HG02798 (cell line): ENCODE measurements around the gene EGLN2.
A peak's percentile ranks its signal among the peaks of the same experiment; 100 is the strongest.
"Not testable (repeated sequence)": the region's sequence is repeated elsewhere in the genome, so short reads cannot be mapped to it uniquely, and the experiment has no call there.

Experiments used
- ATAC-seq: cut with Tn5 transposase; IDR thresholded peaks from one replicate; pipeline ENCODE4 v1.9.1; 2021; ENCODE audit warnings: mild to moderate bottlenecking; ENCODE audit not compliant: unreplicated experiment, poor library complexity

EGLN2 gene

DNA sequence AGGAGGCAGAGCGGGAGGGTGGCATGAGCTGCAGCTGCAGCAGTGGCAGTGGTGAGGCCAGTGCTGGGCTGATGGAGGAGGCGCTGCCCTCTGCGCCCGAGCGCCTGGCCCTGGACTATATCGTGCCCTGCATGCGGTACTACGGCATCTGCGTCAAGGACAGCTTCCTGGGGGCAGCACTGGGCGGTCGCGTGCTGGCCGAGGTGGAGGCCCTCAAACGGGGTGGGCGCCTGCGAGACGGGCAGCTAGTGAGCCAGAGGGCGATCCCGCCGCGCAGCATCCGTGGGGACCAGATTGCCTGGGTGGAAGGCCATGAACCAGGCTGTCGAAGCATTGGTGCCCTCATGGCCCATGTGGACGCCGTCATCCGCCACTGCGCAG is 2.0 kb downstream of the EGLN2 start:
- no peak for ATAC-seq

DNA sequence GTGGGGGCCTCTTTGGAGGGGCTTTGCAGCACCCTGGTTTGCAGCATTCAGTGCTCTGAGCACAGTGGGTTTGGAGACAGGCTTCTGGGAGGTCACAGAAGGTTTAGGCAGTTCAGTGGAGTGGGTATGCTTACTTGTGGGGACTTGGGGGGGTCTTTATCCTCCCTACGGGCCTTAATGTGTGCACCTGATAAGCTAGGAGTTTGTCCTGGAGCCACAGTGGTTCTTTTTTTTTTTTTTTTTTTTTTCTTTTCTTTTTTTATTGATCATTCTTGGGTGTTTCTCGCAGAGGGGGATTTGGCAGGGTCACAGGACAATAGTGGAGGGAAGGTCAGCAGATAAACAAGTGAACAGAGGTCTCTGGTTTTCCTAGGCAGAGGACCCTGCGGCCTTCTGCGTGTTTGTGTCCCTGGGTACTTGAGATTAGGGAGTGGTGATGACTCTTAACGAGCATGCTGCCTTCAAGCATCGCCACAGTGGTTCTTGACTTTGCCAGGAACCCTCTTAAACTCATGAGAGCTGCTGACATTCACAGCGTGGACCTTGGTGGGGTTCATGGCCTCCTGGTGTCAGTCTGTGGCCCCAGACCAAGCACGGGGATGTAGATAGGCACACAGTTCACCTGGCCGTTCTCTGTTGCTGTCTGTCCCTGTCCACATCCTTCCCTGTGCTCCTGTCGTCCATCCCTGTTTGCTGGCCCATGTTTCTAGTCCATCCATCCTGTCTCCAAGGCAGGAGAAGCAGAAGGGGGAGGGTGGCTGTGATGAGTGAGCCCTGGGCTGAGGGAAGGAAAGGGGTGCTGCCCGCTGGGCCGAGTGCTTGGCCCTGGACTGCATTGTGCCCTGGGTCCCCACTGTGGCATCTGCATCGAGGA is 2.7 kb downstream of the EGLN2 start:
- no peak for ATAC-seq

DNA sequence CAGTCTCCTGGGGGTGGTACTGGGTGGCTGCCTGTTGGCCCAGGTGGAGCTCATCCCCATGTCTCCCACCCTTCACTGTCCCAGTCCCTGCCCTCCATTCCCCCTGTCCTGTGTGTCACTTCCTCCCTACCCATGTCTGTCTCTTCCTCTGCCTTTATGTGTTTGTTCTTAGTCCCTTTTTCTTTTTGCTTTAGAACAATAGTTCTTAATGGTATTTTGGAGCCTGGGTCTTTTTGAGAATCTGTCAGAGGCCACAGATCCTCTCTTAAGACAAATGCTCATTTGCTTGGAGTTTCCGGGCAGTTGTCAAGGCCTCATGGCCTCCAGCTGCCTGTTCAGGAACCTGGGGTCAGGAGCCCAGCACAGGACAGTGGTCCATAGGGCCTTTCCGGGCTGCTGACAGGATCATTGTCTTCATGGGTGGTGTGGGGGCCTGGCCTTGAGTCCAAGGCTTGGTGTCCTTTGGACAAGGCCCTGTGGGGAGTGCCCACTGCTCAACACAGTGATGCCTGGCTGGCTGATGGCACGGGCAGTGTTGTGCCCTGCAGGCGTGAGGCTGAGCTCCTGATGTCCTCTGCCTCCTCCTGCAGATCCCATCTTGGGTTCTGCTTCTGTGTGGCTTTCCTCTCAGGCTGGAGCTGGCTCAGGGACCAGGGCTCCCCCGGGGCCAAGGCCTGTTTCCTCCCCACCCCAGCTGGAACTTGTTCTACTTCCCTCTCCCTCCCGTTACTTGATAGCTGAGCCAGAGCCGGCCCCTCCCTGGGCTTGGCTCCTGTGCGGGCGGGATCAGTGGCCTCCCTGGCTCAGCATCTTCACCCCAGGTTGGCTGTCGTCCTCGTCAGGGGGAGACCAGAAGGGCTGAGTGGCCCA is 3.5 kb downstream of the EGLN2 start:
- ATAC-seq = no peak

DNA sequence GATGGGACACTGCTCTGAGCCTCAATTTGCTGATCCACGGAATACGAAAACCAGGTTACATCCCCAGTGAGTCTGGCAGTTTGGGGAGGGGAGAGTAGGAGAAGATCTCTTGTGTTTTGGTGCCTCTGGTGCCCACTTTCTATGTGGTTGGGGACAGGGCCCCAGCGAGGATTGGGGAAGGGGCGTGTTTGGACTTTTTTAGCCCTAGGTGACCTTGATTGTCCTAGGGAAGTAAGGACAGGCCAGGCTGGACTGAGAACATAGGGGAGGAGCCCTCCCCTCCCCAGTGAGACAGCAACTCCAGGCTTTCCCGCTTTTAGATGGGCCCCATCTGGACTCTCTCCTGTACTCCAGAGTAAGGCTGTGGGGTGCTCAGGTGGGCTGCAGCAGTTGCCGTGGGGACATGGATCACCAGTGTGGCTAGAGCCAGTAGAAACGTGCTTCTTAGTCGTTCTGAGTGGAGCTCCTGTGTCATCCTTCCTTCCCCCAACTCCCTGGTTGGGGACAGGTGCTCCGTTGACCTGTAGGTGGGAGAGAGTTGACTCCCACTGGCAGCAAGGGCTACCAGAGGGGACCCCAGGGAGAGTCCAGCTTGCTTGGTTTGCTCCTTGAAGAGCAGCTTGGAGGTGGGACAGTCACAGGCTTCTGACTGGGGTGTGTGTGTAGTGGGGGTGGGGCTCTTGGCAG is 4.3 kb downstream of the EGLN2 start:
- ATAC-seq = no peak

DNA sequence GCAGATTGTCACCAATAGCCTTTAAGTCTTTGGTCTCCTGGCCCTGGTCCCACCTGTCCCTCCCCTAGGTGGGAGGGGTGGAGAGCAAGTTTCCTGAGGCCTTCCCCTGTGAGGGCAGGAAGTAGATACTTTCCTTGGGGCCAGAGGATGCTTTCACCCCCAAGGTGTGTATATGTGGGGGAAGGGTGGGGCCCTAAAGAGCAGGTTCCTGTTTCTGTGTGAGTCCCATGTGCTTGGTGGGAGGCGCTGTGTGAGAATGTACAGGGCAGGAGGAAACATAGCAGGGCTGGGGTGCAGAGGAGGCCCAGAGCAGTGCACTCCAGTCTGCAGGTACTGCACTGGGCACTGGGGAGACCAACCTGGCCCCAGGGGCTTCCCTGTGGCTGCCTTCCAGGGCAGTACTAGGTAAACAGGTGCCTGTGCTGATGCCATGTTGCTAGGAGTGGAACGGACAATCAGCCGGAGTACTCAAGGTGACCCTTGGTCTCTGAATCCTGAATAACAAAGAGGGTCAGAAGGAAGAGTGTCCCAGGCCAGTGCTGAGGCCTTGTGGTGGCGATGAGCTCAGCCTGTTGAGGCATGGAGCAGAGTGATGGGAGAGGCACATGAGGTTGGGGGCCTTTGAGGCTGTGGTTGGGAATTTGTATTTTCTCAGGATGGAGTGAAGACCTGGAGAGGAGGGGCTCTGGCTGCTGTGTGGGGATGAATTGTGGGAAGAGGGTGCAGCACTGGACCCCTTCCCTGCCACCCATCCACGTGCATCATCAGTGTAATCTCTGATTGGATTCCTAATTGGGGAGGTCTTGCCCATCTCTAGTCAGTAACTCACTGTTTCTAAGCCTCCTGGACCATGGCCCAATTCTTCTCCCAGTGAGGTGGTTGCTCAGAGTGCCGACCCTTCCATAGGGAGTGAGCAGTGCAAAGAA is 5.1 kb downstream of the EGLN2 start:
- no peak for ATAC-seq

DNA sequence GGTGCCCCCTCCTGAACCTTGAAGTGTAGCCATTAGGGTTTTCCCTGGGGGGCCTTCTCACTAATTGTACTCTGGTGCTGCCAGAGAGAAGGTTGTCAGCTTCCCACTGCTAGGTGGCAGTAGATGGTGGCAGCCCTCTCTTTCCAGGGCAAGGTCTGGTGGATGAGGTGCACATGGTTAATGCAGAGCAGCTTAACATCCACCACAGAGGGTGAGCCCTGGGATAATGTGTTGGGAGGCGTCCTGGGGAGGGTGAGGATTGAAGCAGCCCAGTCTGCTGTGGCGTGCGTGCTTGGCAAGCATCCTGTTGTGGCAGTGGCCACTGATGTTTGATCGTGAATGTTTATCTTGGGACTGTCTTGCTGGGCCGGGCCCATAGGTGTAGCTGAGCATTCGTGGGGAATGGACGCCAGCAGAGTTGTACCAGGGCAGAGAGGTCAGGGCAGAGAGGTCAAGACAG is 5.8 kb downstream of the EGLN2 start:
- ATAC-seq = no peak

DNA sequence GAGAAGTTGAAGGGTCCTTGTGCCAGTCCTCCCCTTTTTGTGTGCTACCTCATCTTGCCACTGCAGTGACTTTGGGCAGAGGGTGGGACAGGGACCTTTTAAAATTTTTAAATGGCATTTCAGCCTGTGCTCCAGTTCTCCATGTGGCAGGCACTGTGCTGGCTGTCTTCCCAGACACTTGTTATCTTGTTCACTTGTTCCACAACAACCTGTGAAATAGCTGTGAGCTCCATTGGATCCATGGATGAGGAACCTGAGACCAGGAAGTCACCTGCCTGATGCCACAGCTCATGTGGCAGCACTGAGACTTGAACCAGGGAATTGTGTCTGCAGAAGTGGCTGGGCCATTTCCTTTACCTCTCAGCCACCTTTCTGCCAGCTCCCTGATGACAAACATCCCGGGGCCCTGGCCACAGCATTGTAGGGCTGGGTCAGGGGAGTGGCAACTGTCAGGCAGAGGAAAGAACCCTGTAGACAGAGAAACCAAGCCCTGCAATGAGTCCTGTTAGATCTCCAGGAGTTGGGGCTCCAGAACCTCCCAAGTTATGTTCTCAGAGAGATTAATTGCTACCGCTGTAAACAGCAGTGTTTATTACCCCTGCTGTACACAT is 6.4 kb downstream of the EGLN2 start:
- no peak for ATAC-seq

DNA sequence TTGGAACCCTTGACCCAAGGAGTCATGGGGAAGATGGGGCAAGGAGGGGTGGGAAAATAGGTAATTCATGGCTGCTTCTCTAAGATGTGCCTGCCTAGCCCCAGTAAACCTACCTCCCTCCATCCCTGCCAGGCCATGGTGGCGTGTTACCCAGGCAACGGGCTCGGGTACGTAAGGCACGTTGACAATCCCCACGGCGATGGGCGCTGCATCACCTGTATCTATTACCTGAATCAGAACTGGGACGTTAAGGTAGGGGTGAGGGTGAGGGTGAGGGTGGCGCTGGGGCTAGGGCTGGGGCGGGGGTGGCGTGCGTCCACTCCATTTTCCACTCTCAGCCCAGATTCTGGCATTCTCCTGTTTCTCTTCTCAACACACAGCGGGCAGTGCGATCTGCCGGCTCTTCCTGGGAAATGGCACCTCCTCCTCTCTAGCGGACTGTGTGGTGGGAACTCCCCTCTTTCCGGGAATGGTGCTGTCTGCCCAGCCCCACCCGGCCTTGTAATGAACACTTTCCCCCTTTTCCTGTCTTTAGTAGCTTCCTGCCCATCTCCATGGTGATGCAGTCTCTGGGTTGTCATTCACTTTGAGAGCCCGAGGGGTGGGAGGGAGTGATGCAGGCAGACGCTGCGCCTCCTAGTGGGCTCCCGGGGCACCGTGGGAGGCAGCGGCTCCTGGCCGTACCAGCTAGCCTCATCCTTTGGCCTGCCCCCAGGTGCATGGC is 7.6 kb downstream of the EGLN2 start:
- peak; percentile 36 for ATAC-seq

DNA sequence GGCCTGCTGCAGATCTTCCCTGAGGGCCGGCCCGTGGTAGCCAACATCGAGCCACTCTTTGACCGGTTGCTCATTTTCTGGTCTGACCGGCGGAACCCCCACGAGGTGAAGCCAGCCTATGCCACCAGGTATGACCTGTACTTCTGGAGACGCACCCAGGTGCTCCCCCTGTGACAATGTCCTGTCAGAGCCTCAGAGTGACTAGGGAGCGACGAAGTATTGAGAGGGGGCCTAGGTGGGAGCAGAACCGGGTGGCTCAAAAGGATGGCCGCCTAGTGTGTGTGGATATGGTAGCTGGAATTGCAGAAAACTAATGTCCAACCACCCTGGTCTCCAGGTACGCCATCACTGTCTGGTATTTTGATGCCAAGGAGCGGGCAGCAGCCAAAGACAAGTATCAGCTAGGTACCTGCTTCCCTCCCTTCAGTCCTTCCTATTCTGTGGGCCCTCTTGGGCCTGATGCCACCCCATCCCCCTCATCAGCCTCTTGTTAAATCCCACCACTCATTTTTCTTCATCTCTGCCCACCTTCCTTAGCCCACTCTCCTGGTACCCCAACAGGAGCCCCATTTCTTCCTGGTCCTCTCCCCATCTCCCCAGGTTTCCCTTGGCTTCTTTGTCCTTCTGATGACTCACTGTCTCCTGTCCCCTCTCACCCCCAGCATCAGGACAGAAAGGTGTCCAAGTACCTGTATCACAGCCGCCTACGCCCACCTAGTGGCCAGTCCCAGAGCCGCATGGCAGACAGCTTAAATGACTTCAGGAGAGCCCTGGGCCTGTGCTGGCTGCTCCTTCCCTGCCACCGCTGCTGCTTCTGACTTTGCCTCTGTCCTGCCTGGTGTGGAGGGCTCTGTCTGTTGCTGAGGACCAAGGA is 8.4 kb downstream of the EGLN2 start:
- no peak for ATAC-seq

DNA sequence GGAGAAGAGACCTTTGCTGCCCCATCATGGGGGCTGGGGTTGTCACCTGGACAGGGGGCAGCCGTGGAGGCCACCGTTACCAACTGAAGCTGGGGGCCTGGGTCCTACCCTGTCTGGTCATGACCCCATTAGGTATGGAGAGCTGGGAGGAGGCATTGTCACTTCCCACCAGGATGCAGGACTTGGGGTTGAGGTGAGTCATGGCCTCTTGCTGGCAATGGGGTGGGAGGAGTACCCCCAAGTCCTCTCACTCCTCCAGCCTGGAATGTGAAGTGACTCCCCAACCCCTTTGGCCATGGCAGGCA is 9.0 kb downstream of the EGLN2 start:
- no peak for ATAC-seq

DNA sequence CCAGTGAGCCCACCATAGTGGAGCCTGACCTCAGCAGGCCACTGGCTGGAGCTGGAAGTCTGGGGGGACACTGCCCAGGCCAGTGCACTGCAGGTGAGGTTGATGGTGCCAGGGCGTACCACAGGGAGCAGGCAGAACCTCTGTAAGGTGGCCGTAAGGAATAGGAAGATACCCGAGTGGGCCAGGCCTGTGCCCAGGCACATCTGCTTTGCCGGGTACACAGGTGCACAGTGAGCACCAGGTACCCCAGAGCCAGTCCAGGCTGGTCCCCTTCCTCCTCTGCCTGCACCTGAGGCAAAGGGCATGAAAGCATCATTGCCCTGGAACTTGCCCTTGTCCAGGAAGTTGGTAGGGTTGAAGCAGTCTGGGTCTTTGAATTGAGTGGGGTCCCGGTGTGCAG is 9.5 kb downstream of the EGLN2 start:
- ATAC-seq = no peak

DNA sequence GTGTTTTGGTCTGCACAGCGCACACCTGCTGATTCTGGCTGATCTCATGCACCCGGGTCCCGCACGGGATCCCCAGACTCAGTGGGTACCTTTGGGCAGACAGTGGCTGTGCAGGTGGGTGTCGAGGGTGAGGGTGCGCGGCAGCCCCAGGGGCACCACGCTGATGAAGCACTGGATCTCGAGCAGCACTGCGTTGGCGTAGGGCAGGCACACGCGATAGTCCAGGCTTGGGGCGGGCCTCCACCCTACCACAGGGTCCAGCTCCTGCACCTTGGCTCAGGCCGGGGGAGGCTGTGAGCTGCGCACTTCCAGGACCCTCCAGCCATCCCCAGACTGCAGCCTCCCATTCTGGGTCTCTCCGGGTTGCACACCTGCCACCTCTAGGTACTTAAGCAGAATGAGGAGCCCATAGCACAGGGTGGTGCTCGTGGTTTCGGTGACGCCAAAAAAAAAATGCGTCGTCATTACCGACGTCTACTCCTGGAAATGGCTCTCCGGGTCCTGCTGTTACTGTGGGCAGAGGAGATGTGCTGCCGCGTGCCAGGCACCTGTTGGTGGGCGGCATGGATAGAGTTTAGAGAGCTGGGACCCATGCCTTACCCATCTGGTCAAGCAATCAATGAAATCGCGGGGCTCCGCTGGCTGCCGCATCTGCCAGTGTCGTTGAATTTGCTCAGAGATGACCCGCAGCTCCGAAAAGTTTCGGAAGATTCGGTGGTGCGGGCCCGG is 10.5 kb downstream of the EGLN2 start:
- no peak for ATAC-seq

DNA sequence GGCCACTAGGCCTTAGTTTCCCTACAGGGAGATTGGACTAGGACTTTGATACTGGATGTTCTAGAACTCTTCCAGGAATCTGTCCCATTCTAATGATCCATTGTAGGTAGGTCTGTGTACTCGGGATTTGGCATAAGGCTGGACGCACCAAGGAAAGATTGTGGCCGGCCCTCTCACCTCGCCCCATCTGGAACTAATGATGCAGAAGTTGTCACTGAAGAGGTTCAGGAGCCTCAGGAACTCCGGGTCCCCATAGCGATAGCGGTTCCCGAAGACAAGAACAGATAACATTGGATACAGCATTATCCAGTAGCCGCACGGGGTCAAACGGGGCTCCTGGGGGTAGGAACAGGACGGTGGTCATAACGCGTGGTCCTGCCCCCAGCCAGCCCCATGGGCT is 11.2 kb downstream of the EGLN2 start:
- no peak for ATAC-seq

DNA sequence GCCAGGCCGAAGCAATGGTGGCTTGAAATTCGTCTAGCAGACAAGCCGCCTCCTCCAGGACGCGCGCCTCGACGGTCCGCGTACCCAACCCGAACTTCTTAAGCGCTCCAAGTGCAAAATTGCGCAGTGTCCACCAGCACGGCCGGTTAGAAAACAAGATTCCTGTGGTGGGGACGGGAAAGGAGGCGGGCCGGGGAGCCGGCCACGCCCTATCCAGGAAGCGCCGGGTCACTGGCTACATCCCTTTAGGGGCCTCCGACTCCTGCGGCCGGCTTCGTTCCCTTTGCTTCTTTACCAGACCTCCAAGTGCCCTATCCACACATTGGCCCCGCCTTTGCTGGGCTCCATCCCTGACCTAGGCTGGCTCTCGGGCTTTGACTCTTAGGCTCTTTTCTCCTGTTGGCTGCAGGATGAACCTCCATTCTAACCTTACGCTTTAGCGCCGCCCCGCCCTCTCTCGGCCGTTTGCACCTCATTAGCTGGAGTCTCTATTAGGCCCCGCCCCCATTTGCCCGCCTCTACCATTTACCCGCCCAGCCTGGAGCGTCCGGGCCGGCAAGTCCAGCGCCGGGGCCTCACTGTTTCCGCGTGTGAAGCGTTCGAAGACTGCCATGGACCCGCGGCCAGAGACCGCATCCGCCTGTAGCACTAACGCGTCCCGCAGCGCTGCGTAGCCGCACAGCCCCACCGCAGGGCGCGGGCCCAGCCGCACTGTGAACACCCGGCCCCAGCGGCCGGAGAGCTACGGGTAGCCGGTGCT is 11.8 kb downstream of the EGLN2 start:
- ATAC-seq = peak; percentile 68

DNA sequence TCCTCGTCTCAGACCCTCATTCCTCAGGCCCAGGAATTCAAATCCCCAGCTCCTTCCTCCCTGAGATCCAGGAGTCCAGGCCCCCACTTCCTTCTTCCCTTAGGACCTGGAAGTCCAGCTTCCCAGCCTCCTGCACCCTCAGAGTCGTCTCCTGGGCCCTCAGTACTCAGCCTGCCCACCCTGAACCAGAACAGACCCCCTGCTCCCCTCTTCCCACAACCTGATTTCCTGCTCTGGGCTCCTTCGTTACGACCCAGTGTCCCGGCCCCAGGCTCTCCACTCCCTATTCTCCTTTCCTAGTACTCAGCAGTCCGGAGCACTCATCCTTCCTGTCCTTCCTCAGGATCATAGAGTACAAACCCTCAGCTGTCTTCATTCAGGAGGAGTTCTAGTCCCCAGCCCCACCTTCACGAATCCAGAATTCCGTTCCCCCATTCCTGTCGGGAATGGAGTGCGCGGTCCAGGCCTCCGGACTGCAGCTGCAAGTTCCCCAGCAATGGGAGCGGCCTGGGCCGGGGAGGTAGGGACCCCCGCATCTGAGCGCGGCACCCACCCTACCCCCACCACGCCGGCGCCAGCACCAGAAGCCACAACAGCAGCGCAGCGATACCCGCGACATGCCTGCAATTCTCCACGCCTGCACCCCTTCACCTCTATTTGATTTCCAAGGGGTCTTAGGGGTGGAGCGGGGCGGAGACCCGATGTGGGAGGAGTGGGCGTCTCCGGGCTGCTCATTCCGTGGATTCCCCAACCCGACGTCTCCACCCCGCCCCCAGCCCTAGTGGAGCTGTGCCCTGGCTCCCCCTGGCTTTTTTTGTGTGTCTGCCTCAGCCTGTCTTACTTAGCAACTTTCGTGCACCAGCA is 12.7 kb downstream of the EGLN2 start:
- ATAC-seq = no peak

DNA sequence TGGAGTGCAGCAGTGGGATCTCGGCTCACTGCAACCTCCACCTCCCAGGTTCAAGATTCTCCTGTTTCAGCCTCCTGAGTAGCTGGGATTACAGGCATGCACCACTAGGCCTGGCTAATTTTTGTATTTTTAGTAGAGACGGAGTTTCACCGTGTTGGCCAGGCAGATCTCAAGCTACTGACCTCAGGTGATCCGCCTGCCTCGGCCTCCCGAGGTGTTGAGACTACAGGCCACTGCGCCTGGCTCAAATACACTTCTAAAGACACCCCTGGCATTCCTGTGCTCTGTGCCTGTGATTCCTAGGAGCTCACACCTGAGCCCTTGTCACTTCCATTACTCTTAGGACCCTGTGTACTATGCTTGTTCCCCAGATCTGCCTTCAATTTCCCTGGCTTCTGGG is 13.6 kb downstream of the EGLN2 start:
- not testable (repeated sequence) for ATAC-seq
